ENCODE data around the gene BFAR. TPM values are rescaled to one million over a fixed set of nuclear protein-coding genes. Genes with fewer than 3 reads are reported as not detected.
A peak's percentile ranks its signal among the peaks of the same experiment; 100 is the strongest.

BFAR gene
- total and polyA plus RNA-seq, 2 donors from 2014 or later, result 35.3 to 53.7 TPM

- Histone ChIP-seq H3K9me3 (ENCODE audit: control insufficient read depth in 2 of 3, insufficient read depth in 1 of 3, low read length in 3 of 3) (no peaks in the 10 kb centered on the region), H3K4me1 (ENCODE audit: control insufficient read depth in 2 of 3, insufficient read depth in 2 of 3, low read depth in 1 of 3, low read length in 3 of 3) (no peaks in the 10 kb centered on the region), H3K36me3 (ENCODE audit: control insufficient read depth in 2 of 3, insufficient read depth in 3 of 3, low read length in 3 of 3) (peaks cover 13 to 38% (median 29%) of the 10 kb centered on the region in 3 donors), H3K4me3 (ENCODE audit: low read length in 3 of 3) (no peak overlapping the region), H3K9ac (ENCODE audit: low read length in 3 of 3) (no peak overlapping the region), H3K27ac (ENCODE audit: low read depth in 2 of 2, low read length in 2 of 2) (no peak overlapping the region), H3K27me3 (ENCODE audit: control insufficient read depth, insufficient read depth, low read length) (no peaks in the 10 kb centered on the region)
- intact Hi-C loops (cut with DNase I), result no loop called here
- DNase-seq, result peak in 3 of 5 donors; percentile 29 to 35 (median 33)
- FAIRE-seq, result no peak
- TF ChIP-seq CTCF (IDR thresholded peaks at IDR 0.05; ENCODE audit: borderline replicate concordance, extremely low read depth, insufficient read depth), result no peak
Measured at GRCh38 chr16:14606102-14606501, 26.6 kb upstream of the BFAR start.

DNA sequence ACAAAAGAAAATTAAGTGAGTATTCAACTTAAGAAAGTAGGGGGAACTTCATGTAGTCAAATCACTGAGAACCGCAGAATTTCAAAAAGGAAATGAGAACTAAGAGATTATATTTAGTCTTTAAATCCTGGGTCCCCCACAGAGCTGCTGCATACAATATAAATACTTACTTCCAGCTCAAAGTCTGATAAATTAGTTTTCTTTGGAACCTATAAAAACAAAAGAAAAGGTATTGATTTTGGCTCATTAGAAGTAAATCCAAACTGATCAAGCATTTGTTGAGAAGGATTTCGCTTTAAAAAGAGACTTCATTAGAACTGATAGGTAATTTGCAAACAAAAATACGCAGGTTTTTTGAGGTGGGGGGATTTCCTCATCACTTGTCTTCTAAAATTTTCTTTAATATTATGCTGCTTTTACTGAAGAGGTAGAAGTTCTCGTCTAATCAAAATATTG, 24.6 kb upstream of the BFAR start:
- peaks cover 10 to 35% (median 31%) of the 10 kb centered on the region in 3 donors for H3K36me3 ChIP-seq (ENCODE audit: control insufficient read depth in 2 of 3, insufficient read depth in 3 of 3, low read length in 3 of 3)
- no peak for TF ChIP-seq CTCF (IDR thresholded peaks at IDR 0.05; ENCODE audit: borderline replicate concordance, extremely low read depth, insufficient read depth)

GRCh38 chr16:14608604-14609003, 24.1 kb upstream of the BFAR start:
- Histone ChIP-seq H3K9me3 (ENCODE audit: control insufficient read depth in 2 of 3, insufficient read depth in 1 of 3, low read length in 3 of 3) (no peaks in the 10 kb centered on the region), H3K27ac (ENCODE audit: low read depth in 2 of 2, low read length in 2 of 2) (no peak overlapping the region), H3K9ac (ENCODE audit: low read length in 3 of 3) (no peak overlapping the region), H3K27me3 (ENCODE audit: control insufficient read depth, insufficient read depth, low read length) (no peaks in the 10 kb centered on the region), H3K36me3 (ENCODE audit: control insufficient read depth in 2 of 3, insufficient read depth in 3 of 3, low read length in 3 of 3) (peaks cover 12 to 32% (median 26%) of the 10 kb centered on the region in 3 donors), H3K4me1 (ENCODE audit: control insufficient read depth in 2 of 3, insufficient read depth in 2 of 3, low read depth in 1 of 3, low read length in 3 of 3) (no peaks in the 10 kb centered on the region), H3K4me3 (ENCODE audit: low read length in 3 of 3) (no peak overlapping the region)
- no peak for TF ChIP-seq CTCF (IDR thresholded peaks at IDR 0.05; ENCODE audit: borderline replicate concordance, extremely low read depth, insufficient read depth)
- FAIRE-seq, result no peak
- intact Hi-C loops (cut with DNase I), result no loop called here
- peak in 2 of 5 donors; percentile 13 to 17 for DNase-seq

More for the DNA sequence above, 24.6 kb upstream of the BFAR start:
- FAIRE-seq, result no peak
- no peak for DNase-seq
- H3K4me1 ChIP-seq (ENCODE audit: control insufficient read depth in 2 of 3, insufficient read depth in 2 of 3, low read depth in 1 of 3, low read length in 3 of 3), result no peaks in the 10 kb centered on the region
- no peak overlapping the region for H3K4me3 ChIP-seq (ENCODE audit: low read length in 3 of 3)
- intact Hi-C loops (cut with DNase I), result no loop called here
- H3K9ac ChIP-seq (ENCODE audit: low read length in 3 of 3), result no peak overlapping the region
- H3K27ac ChIP-seq (ENCODE audit: low read depth in 2 of 2, low read length in 2 of 2), result no peak overlapping the region
- H3K27me3 ChIP-seq (ENCODE audit: control insufficient read depth, insufficient read depth, low read length), result no peaks in the 10 kb centered on the region
- no peaks in the 10 kb centered on the region for H3K9me3 ChIP-seq (ENCODE audit: control insufficient read depth in 2 of 3, insufficient read depth in 1 of 3, low read length in 3 of 3)

- Histone ChIP-seq H3K4me1 (ENCODE audit: control insufficient read depth in 2 of 3, insufficient read depth in 2 of 3, low read depth in 1 of 3, low read length in 3 of 3) (no peaks in the 10 kb centered on the region), H3K4me3 (ENCODE audit: low read length in 3 of 3) (no peak overlapping the region), H3K9me3 (ENCODE audit: control insufficient read depth in 2 of 3, insufficient read depth in 1 of 3, low read length in 3 of 3) (no peaks in the 10 kb centered on the region), H3K9ac (ENCODE audit: low read length in 3 of 3) (no peak overlapping the region), H3K27ac (ENCODE audit: low read depth in 2 of 2, low read length in 2 of 2) (no peak overlapping the region), H3K36me3 (ENCODE audit: control insufficient read depth in 2 of 3, insufficient read depth in 3 of 3, low read length in 3 of 3) (peaks cover 11 to 34% (median 25%) of the 10 kb centered on the region in 3 donors), H3K27me3 (ENCODE audit: control insufficient read depth, insufficient read depth, low read length) (no peaks in the 10 kb centered on the region)
- no peak for FAIRE-seq
- intact Hi-C loops (cut with DNase I), result no loop called here
- TF ChIP-seq CTCF (IDR thresholded peaks at IDR 0.05; ENCODE audit: borderline replicate concordance, extremely low read depth, insufficient read depth), result no peak
- DNase-seq, result no peak
Measured at GRCh38 chr16:14609716-14610115, 23.0 kb upstream of the BFAR start.
